Ammon's horn (tissue), 1 donor: ENCODE measurements around the gene GPC5.
A peak's percentile ranks its signal among the peaks of the same experiment; 100 is the strongest.
"Not testable (repeated sequence)": the region's sequence is repeated elsewhere in the genome, so short reads cannot be mapped to it uniquely, and the experiment has no call there.

Source experiments
- DNase-seq: peaks from one replicate; pipeline ENCODE4 v3.0.0-alpha.2; 2016; ENCODE audit warnings: low spot score

The GPC5 gene

DNA sequence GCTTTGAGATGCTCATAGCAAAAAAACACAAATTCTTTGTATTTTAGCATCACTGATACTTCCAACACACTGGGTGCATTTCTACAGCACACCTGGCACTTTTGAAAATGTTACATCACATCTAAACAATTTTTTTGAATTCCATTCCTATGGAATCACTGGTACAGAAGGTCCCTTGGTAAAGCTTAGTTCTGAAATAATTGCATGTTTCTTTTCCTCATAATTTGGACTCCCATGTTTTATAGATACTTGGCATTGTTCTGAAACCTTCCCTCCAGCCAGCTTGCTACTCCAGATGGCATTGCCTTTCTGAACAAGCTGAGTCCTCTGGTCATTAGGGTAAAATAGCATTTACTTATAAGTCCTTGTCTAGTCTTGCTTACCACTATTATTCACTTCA lies 1346.8 kb downstream of the GPC5 start:
- no peak for DNase-seq

DNA sequence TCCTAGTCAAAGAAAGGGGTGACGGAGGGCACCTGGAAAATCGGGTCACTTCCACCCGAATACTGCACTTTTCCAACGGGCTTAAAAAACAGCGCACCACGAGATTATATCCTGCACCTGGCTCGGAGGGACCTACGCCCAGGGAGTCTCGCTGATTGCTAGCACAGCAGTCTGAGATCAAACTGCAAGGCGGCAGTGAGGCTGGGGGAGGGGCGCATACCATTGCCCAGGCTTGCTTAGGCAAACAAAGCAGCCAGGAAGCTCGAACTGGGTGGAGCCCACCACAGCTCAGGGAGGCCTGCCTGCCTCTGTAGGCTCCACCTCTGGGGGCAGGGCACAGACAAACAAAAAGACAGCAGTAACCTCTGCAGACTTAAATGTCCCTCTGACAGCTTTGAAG lies 1354.3 kb downstream of the GPC5 start:
- not testable (repeated sequence) for DNase-seq

DNA sequence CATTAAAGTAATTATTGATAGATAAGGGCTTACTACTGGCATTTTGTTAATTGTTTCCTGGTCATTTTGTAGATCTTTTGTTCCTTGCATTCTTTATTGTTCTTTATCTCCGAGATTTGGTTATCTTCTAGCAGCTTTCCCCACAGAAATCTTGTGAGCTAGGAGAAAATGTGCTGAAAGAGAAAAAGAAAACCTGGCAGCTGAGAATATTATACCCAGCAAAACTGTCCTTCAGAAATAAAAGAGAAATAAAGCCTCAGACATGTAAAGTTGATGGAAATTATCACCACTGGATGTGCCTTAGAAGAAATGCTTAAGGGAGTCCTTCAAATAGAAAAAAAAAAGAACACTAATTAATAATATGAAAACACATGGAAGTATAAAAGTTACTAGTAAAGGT lies 1363.3 kb downstream of the GPC5 start:
- DNase-seq = no peak

DNA sequence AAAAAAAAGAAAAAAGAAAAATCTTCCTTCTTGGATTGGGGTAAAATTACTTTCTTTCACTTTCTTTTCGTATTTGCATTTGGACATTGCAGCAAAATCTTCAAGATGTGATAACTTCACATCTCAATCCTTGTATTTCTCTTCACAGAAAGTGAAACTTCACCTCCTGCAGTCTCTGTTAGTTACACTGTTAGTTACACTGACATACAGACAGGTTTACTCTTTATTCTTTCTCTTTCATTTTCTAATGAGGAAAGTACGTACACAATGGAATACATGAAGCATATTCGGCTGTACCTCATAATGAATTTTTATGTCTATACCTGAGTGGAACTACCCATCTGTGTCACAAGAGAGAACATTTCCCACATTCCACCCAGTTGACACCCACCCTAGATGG lies 1369.0 kb downstream of the GPC5 start:
- no peak for DNase-seq

DNA sequence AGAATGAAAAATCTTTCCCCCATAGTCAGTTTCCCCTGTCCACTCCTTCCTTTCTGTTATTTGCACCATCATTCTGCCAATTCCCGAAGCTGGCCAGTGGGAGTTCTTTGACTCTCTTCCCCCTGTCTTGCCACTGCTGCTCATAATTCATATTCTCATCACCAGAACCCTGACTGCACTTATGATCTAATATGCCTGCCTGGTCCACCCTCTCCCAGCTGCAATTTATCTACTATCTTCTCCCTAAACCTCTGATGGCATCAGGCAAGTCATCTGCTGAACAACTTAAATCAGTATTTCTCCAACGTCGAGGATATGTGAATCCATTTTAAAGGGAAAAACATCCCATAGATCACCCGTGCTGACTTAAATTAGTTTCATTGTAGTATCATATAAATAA lies 1370.2 kb downstream of the GPC5 start:
- DNase-seq = no peak

DNA sequence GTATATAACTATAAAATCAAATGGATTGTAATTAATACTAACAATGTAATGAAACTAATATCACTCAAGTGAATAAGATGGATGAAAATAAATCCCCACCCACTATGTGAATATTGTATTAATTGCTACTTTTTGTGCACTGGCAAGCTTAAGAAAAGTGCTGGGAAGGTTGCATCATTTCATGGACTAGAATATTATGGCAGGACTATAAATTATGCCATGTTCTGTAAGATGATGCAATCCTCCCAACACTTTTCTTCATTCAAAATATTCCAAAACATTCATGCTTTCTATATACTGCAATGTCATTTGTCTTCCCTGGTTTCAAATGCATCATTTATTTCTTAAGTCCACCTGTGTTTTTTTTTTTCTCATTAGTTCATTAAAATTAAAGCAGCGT lies 1370.6 kb downstream of the GPC5 start:
- no peak for DNase-seq

DNA sequence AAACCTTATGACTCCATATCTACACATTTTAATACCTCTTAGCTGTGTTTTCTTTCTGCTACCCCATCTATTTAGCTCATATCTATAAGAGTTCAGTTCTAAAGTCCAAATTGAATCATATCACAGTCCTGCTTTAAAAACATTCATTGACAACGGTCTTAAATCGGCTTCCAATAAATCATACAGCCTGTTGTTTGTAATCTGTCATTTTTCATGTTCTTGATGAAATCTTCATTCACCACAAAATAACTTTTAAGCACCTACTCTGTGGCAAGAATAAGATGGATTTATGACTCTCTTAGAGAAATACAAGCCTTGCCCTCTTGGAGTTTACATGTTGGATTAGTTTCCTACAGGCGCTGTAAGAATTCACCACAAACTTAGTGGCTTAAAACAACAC lies 1377.2 kb downstream of the GPC5 start:
- DNase-seq = no peak

DNA sequence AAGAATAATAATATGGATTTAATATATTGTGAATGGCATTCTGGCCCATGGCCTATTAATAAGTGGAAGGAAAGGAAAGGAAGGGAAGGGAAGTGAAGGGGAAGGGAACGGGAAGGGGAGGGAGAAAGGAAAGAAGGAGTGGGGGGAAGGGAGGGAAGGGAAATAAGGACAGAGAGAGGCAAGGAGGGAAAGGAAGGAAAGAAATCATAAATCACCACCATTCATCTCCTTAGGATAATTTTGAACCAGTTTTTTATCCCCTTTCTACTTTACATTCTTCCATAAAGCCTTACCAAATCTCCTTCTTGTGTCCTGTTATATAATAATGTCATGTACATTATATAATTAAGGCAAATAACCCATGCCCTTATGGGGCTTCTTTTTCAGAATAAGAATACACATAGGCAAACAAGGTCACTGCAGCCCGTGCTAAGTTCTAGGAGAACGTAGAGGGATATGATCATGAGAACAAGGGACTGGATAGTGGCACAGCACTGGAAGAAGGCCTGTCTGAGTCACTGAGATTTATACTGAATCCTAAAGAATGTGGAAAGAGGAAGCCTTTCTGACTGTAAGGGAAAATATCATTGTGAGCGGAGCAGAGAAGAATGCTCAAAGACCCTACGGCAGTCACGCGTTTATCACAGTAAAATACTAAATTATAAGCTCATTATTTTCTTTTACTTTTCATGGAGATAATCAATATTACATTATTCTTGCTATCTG lies 1383.7 kb downstream of the GPC5 start:
- no peak for DNase-seq

DNA sequence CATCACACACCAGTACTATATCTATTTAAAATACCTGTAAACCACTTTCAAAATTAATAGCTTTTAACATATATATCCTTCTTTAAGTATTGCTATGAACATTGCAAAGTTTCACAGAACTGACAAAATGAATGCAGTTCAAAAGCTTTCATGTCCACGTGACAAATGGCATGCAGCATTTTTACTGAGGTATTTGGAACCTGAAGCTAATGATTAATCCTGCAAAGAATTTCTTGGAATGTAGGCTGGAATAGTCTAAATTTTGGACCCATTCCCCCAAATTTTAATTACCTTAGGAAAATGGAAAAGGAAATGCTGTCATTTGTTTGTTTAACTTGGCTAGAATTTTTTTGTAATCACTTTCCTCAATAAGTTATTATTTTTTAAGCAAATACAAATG lies 1404.4 kb downstream of the GPC5 start:
- DNase-seq = no peak

DNA sequence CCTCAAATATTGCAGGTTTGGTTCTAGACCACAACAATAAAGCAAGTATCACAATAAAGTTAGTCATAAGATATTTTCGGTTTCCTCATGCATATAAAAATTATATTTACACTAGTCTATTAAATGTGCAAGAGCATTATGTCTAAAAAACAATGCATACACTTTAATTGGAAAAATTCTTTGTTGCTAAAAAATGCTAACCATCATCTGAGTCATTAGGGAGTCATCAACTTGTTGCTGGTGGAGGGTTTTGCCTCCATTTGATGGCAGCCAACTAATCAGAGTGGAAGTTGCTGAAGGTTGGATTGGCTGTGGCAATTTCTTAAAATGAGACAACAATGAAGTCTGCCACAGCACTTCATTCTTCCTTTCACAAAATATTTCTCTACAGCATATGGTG lies 1405.9 kb downstream of the GPC5 start:
- DNase-seq = no peak

DNA sequence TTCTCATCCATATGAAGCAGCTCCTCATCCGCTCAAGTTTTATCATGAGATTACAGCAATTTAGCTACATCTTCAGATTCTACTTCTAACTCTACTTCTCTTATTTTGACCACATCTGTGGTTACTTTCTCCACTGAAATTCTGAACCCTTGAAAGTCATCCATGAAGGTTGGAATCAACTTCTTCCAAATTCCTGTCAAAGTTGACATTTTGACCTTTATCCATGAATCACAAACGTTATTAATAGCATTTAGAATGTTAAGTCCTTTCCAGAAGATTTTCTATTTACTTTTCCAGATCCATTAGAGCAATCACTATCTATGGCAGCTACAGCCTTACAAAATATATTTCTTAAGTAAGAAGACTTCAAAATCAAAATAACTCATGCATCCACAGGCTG lies 1406.5 kb downstream of the GPC5 start:
- DNase-seq = no peak

DNA sequence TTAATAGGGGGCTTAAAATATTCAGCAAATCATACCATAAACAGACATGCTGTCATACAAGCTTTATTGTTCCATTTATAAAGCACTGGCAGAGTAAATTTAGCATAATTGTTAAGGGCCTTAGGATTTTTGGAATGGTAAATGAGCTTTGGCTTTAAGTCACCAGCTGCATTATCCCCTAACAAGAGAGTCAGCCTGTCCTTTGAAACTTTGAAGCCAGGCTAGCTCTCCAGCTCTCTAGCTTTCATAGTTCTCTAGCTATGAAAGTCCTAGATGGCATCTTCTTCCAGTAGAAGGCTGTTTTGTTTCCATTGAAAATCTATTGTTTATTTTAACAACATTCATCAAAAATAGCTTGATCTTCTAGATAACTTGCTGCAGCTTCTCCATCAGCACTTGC lies 1407.3 kb downstream of the GPC5 start:
- no peak for DNase-seq

DNA sequence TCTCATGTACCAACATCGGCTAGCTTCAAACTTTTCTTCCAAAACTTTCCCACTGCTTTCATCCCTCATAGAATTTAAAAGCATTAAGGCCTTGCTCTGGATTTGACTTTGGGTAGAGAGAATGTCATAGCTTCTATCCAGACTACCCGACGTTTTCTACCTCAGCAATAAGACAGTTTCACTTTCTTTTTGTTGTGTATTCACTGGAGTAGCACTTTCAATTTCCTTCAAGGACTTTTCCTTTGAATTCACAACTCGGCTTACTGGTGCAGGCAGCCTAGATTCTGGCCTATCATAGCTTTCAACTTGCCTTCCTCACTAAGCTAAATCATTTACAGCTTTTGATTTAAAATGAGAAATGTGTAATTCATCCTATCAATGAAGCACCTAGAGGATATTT lies 1407.8 kb downstream of the GPC5 start:
- DNase-seq = peak; percentile 4

DNA sequence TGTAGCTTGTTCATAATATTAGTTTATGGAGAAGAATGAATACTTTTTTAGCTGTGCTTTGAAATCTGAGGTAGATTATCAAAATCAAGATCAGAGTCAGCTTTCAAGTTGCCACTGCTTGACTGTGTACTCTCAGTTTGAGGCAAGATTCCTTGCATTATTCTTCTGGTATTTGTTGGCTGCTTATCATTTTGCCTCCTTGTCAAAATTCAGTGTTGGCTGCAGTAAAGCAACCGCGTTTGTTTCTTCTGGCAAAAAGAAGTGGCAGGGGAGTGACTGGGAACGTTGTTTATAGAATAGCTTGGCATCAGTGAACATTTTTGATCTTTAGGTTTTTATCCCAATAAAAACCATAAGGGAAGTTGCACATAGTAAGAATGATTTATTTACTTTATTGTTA lies 1408.9 kb downstream of the GPC5 start:
- no peak for DNase-seq

DNA sequence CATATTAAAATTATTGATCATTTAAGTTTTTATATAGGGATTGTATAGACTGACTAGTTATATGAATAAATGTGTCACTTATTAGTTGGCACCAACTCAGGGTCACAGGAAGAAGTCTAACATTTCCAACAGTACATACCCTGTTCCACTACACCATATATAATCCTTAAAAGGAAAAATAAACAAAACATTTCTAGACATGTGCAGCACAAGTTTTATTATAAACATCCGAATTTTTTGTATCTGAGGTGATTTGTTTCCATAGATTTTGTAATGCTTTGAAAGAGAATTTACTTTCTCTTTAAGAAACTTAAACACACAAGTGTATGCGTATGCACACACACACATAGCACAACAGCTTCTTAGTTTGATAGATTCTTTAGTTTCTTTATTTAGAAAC lies 1409.5 kb downstream of the GPC5 start:
- no peak for DNase-seq

DNA sequence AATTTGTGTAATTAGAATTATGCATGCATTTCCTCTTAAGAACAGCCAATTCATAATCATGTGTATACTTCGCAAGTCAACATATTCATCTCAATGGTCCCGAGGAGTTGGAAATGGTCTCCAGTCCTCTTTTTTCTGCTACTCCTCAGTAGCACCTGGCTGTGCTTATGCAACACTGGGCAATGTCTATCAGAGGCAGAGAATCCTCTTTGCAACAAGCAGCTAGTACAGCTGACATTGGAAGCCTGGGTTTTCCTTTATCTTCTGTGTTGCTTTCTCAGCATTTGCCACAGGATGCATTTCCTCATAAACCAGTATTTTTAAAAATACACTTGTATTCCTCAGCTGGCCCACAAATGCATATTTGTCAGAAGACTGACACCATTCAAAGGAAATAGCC lies 1422.9 kb downstream of the GPC5 start:
- no peak for DNase-seq

DNA sequence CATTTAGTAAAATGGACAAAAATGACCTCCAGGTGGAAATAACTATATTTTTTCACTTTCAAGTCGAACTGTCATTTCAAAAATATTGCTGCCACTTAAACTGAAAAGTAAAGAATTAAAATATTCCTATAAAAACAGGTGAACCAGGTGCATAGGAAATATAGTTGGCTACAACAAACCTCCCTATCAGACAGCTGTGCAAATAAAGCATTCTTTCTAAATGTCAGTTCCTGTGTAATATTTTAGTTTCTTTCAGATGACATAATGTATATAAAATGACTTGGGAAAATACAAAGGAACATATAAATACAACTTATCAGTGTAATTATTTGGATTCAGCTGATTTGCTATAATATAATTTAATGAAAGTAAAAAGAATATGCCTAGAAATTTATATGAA lies 1424.6 kb downstream of the GPC5 start:
- no peak for DNase-seq

DNA sequence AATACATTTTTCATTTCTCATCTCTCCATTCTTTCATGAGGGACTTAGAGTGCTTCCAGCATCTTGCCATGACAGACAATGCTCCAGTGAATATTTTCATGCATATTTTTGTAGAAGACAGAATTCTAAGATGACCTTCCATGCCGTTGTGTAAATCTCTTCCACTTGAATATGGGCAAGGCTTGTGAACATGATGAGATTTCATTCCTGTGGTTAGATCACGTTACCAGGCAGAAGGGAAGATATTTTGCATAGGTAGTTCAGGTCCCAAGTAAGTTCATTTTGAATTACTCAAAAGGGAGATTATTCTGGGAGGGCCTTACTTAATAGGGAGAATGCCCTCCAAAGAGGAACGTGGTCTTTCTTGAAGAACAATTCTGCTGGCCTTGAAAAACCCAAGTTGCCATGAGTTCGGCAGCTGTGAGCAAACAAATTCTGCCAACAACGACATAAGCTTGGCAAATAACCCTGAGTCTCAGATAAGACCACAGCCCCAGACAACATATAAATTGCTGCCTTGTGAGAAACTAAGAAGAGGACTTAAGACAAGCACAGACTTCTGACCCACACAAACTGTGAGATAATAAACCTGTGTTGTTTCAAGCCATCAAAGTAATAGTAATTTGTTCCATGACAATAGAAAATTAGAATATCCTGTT lies 1427.6 kb downstream of the GPC5 start:
- no peak for DNase-seq

DNA sequence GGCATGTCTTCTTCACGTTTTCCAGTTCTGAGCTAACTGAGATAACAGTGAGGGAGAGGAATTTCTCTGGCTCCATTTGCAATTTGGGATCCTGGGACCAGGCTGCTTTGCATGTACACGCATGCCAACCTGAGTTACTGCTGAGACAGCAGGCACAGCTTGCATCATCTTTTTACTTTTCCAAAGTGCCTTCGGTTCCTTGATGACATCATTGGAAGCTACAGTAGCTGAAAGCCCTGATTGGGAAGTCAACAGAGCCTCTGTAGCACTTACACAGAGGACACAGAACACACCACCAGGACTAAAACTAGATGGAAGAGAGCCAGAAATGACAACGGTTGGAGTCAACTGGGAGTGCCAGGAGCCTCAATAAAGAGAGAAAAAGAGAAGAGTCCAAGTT lies 1429.1 kb downstream of the GPC5 start:
- DNase-seq = no peak

DNA sequence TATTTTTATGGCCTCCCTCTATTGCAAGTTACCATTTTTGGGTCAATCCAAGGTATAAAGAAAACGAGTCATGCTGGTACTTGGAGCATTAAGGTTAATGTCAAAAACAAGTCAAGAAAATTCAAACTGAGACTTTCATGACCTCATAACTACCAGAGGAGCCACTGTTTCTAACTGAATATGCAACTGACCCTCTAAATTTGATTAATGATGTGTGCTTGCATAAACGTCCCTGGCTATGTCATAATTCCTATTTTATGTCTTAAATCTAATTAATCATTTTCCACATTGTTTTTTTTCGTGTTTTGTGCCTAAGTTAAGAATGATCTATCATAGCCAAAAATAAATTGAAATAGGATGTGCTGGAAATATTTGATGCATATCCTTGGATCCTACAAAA lies 1431.5 kb downstream of the GPC5 start:
- no peak for DNase-seq

DNA sequence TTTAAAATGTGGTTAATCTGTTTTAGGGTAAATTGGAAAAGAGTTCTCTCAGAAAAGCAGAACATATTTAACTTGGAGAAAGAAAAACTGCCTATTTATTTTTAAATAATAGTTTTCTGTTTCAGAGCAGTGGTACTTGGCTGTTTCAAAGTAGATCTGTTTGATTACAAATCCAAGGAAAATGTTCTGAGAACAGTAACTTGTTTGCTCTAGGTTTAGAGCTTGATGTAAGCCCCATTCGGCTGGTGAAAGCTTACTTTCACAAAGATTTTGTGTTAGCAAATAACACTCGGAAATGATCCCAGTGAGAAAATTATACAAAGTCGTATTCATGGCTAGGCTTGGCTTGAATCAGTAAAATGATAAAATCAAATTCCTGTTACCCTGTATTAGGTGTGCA lies 1432.4 kb downstream of the GPC5 start:
- peak; percentile 5 for DNase-seq

DNA sequence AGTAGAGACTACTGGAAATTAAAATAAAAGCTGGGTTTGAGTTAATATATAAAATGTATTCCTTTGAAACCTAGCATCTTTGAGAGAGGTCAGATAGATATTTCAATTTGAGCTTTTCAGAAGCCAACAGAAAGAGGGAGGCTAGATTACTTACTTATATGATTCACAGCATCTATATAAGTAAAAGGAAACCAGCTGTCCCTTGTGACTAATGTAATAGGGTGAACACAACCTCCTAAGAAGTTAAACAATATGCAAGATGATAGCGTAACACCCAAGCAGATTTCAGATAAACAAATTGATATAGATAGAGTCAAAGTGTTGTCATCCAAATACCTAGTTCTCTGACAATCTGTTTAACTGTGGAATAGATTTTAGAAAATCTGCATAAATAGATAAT lies 1434.7 kb downstream of the GPC5 start:
- no peak for DNase-seq

DNA sequence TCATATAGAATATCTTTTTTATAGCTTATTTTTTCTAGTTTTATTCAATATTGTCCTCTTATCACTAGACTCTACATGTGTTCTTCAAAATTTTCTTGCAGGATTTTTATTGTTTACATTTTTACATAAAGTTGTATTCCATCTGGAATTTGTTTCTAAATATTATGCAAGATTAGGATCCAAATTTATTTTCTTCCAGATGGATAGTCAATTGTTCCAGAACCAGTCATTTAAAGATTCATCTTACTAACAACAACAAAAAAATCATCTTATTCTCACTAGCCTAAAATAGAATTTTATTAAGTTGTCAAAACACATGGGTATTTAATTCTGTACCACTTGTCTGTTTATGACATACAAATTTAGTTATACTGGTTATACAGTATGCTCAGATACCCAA lies 1437.8 kb downstream of the GPC5 start:
- no peak for DNase-seq

DNA sequence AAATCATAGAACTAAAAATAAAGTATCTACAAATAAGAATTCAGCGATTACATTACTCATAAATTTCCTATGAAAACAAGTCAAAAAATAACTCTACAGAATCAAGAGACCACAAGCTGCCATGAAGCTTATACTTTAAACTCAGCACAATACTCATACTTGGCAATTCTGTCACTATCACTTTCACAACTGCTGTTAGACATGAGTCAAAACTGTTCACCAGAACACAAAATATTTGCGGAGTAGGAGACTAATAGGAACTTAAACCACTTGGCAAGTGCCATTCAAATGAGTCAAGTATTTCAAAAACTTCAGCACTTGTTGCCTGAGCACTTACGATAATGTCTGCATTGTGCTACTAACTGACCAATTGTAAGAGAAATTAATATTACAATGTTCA lies 1440.4 kb downstream of the GPC5 start:
- DNase-seq = no peak
